Skin of body (tissue), 2 donors: ENCODE measurements around the gene SRPK2. TPM values are rescaled to one million over a fixed set of nuclear protein-coding genes. Genes with fewer than 3 reads are reported as not detected.
"Not testable (repeated sequence)": the region's sequence is repeated elsewhere in the genome, so short reads cannot be mapped to it uniquely, and the experiment has no call there.

ENCODE experiments used
- DNase-seq: peaks from one replicate; lab custom pipeline; 2025; lab: John Stamatoyannopoulos, UW
- total RNA-seq: library from RNA; depleted of rRNA; stranded (reverse); fragments of >200 nt; gene quantifications from one replicate; pipeline ENCODE4 v1.2.3, GENCODE V29; 2014

The SRPK2 gene
- total RNA-seq, 1 donor from 2014 or later = 71.1 TPM

GRCh38 chr7:105268056-105268455 is 120.7 kb downstream of the SRPK2 start:
- no peak for DNase-seq

GRCh38 chr7:105267244-105267643 is 121.5 kb downstream of the SRPK2 start:
- no peak for DNase-seq

GRCh38 chr7:105264707-105265106 is 124.0 kb downstream of the SRPK2 start:
- no peak for DNase-seq

- DNase-seq = peak; percentile 10
Observed at GRCh38 chr7:105261689-105262088, 127.0 kb downstream of the SRPK2 start.

- DNase-seq = not testable (repeated sequence)
Observed at GRCh38 chr7:105260201-105260871, 128.4 kb downstream of the SRPK2 start.

- DNase-seq = not testable (repeated sequence)
Observed at GRCh38 chr7:105258919-105259318, 129.8 kb downstream of the SRPK2 start.

- DNase-seq = no peak
Observed at GRCh38 chr7:105257338-105257737, 131.4 kb downstream of the SRPK2 start.

- DNase-seq = no peak
Observed at GRCh38 chr7:105256761-105257231, 131.9 kb downstream of the SRPK2 start.

- DNase-seq = no peak
Observed at GRCh38 chr7:105250706-105251105, 138.0 kb downstream of the SRPK2 start.

- DNase-seq = no peak
Observed at GRCh38 chr7:105250239-105250638, 138.5 kb downstream of the SRPK2 start.

- no peak for DNase-seq
Observed at GRCh38 chr7:105249216-105249615, 139.5 kb downstream of the SRPK2 start.

GRCh38 chr7:105246679-105247078 is 142.0 kb downstream of the SRPK2 start:
- DNase-seq = no peak

GRCh38 chr7:105246256-105246655 is 142.5 kb downstream of the SRPK2 start:
- no peak for DNase-seq

- no peak for DNase-seq
Observed at GRCh38 chr7:105245398-105246114, 143.2 kb downstream of the SRPK2 start.

- DNase-seq = no peak
Observed at GRCh38 chr7:105244594-105244993, 144.1 kb downstream of the SRPK2 start.

- DNase-seq = no peak
Observed at GRCh38 chr7:105241198-105241597, 147.5 kb downstream of the SRPK2 start.

GRCh38 chr7:105238198-105238765 is 150.4 kb downstream of the SRPK2 start:
- DNase-seq = no peak

GRCh38 chr7:105234886-105235285 is 153.8 kb downstream of the SRPK2 start:
- DNase-seq = no peak

- not testable (repeated sequence) for DNase-seq
Observed at GRCh38 chr7:105232829-105233291, 155.9 kb downstream of the SRPK2 start.

GRCh38 chr7:105230486-105230885 is 158.2 kb downstream of the SRPK2 start:
- no peak for DNase-seq

GRCh38 chr7:105229641-105230040 is 159.1 kb downstream of the SRPK2 start:
- DNase-seq = no peak

GRCh38 chr7:105228555-105228954 is 160.2 kb downstream of the SRPK2 start:
- DNase-seq = no peak
